ENCODE measurements around the gene CARS2. TPM values are rescaled to one million over a fixed set of nuclear protein-coding genes. Genes with fewer than 3 reads are reported as not detected.

CARS2 gene
- total and polyA plus RNA-seq, 8 donors: 49.3 to 247 (median 75.7) TPM

DNA sequence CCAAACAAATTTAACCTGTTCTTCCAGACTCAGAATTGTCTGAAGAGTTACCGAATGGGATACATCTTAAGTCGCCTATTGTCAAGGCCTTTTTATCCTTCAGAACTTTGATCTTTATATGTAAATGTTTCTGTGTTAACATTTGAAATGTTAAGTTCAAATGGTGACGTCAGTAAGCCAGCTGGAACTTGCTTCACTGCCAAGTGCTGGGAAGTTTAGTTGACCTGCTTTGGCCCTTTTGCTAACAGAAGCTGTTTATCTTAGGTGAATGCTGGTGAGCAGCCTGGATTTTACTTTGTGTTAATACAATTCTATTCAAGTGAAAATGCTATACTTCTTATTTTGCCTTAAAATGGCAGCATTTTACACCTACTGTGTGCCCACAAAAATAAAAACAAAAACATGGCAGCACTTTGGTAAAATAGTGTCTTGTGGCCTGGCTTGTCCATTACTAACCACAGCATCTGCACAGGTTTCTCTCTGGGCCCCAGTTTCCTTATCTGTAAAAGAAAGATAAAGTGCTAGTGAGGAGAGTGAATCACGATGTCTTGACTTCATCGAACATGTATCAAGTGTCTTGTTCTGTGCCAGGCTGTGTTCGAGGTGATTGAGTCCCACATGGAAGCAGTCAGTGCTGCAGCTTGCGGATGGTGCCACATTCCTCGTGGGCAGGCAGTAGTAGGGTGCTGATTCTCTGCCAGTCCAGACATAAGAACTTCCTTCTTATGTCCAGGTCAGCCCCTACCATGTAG lies 88.4 kb downstream of the CARS2 start:
- Histone ChIP-seq H3K27me3 (no peaks in the 10 kb centered on the region), H3K36me3 (peaks cover 0 to 4% (median 3%) of the 10 kb centered on the region in 4 donors), H3K9me3 (no peaks in the 10 kb centered on the region), H3K27ac (peak overlapping the region; percentile 94 to 99 (median 97)), H3K4me1 (peaks cover 43 to 71% (median 56%) of the 10 kb centered on the region in 4 donors), H3K4me3 (peak overlapping the region in 2 of 4 donors; percentile 86 to 91)
- DNase-seq: peak; percentile 85 to 90
- TF ChIP-seq, protein P1, sequence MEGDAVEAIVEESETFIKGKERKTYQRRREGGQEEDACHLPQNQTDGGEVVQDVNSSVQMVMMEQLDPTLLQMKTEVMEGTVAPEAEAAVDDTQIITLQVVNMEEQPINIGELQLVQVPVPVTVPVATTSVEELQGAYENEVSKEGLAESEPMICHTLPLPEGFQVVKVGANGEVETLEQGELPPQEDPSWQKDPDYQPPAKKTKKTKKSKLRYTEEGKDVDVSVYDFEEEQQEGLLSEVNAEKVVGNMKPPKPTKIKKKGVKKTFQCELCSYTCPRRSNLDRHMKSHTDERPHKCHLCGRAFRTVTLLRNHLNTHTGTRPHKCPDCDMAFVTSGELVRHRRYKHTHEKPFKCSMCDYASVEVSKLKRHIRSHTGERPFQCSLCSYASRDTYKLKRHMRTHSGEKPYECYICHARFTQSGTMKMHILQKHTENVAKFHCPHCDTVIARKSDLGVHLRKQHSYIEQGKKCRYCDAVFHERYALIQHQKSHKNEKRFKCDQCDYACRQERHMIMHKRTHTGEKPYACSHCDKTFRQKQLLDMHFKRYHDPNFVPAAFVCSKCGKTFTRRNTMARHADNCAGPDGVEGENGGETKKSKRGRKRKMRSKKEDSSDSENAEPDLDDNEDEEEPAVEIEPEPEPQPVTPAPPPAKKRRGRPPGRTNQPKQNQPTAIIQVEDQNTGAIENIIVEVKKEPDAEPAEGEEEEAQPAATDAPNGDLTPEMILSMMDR (IDR thresholded peaks at IDR 0.05): no peak
- peak; percentile 52 to 79 (median 67) for TF ChIP-seq POLR2AphosphoS5 (IDR thresholded peaks at IDR 0.05)
- TF ChIP-seq EP300 (IDR thresholded peaks at IDR 0.05): no peak
- no peak for TF ChIP-seq POLR2A (IDR thresholded peaks at IDR 0.05)
- intact Hi-C loops (cut with DNase I; ENCODE audit: low total_unique reads): no loop called here
- 27 to 45% (median 28%) methylated on average over 8 of the region's 8 CpGs for WGBS, 5 donors

DNA sequence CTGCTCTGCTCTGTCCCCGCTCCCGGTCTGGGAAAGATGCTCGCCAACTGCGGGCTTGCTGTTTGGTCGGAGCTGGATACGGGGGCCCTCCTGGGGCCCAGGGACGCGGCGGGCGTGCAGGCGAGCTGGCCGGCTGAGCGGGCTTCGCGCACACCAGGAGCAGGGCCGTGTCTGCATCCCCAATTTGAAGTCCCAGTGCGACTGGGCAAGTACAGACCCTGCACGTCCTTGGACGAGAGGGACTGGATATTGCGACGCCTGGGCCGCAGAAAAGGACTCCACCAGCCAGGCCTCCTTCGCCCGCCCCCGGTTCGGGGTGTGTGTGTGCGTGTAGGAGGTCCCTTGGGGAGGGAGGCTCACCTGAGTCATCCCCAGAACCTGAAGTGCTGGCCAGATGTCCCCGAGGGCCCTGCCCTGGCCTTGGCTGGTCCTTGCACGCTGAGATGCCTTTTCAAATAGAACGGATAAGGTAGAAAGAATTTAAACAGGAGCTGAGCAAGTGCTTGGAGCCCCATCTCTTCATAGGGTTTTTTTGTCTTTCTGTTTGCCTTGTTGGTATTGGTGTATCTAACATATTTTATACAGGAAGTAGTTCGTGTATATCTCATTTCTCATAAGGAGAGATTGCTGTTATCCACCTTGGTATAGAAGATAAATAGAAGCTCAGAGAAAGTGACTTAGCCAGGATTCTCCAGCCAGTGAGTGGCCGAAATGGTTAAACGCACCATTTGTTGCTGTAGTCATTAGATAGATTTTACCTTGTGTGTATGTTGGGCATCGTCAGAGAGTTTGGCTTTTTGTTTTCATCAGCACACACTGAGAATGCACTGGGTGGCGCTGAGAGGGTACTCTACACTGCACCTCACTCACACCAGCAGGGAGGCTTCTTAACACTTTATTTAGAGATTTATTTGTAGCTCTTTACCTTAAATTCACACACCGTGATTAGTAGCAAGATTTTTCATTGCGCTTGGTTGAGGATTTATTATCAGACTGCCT lies 89.5 kb downstream of the CARS2 start:
- Histone ChIP-seq H3K36me3 (no peaks in the 10 kb centered on the region), H3K27ac (peak overlapping the region; percentile 95 to 99 (median 98)), H3K4me3 (peak overlapping the region; percentile 64 to 91 (median 88)), H3K27me3 (no peaks in the 10 kb centered on the region), H3K4me1 (peaks cover 42 to 62% (median 51%) of the 10 kb centered on the region in 4 donors), H3K9me3 (no peaks in the 10 kb centered on the region)
- peak; percentile 55 to 63 for DNase-seq
- TF ChIP-seq POLR2A (IDR thresholded peaks at IDR 0.05): peak in 1 of 4 donors; percentile 8
- TF ChIP-seq EP300 (IDR thresholded peaks at IDR 0.05): no peak
- TF ChIP-seq, protein P1 (IDR thresholded peaks at IDR 0.05): no peak
- TF ChIP-seq POLR2AphosphoS5 (IDR thresholded peaks at IDR 0.05): peak in 2 of 3 donors; percentile 31 to 55
- WGBS, 5 donors: 3 to 12% (median 6%) methylated on average over 17 to 37 of the region's 37 CpGs
- intact Hi-C loops (cut with DNase I; ENCODE audit: low total_unique reads): no loop called here

DNA sequence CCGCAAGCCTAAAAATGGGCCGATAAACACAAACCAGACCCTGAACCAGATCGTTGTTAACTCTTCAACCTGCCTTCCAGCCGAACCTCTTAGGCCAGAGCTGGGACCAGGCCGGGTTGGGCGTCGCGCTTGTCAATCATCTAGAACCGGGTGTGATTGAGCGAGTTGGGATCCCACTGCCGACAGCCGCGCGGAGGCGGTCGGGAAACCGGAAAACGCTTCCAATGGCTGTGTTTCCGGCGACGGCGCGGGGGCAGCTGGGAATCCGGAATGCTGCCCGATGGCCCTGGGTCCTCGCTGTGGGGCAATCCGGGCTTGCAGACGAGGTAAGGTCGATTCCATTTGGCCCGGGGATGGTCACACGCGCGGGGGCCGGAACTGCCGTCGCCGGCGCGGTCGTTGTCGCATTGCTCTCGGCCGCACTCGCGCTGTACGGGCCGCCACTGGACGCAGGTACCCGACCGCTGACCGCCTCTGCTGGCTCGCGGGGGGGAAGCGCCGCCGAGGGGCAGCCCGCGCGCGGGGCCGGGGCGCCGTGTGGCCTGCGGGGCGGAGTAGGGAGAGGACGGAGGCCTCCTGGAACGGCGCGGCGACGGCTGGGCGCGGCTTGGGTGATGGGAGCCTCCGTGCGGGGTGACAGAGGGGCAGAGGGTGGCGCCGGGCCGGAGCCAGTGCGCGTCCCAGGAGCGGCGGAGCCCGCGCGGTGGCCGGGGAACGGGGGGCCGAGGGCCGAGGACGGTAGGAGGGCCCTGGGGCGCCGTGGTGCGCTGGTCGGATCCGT lies 90.4 kb downstream of the CARS2 start, which contains the start of gene NAXD:
Gene NAXD, plus strand, starts transcription at position 224 of the 781 bp plus-strand sequence. Its CDS starts 57 bp downstream, at position 281.
- no peaks in the 10 kb centered on the region for H3K36me3 ChIP-seq
- WGBS, 5 donors: 1% methylated on average over 49 to 95 of the region's 95 CpGs
- peak; percentile 95 to 98 for DNase-seq
- peaks cover 37 to 53% (median 44%) of the 10 kb centered on the region in 4 donors for H3K4me1 ChIP-seq
- intact Hi-C loops (cut with DNase I; ENCODE audit: low total_unique reads): no loop called here
- peak within 1 kb of the TSS; percentile 64 to 91 (median 88) for H3K4me3 ChIP-seq
- TF ChIP-seq, protein P1 (IDR thresholded peaks at IDR 0.05): no peak
- TF ChIP-seq POLR2AphosphoS5 (IDR thresholded peaks at IDR 0.05) (peak; percentile 84 to 93 (median 91)), POLR2A (IDR thresholded peaks at IDR 0.05) (peak in 1 of 4 donors; percentile 50)
- no peaks in the 10 kb centered on the region for H3K9me3 ChIP-seq
- H3K27me3 ChIP-seq: no peaks in the 10 kb centered on the region
- H3K27ac ChIP-seq: peak within 1 kb of the TSS; percentile 95 to 99 (median 98)

Data from stomach (tissue), 9 donors.